ENCODE data around the gene ACKR3. TPM values are rescaled to one million over a fixed set of nuclear protein-coding genes. Genes with fewer than 3 reads are reported as not detected.

Gene ACKR3
- 7.7 to 14.4 TPM (median 12.5 TPM) in 5 replicates for total RNA-seq (2022; extraction: Qiagen RNA extraction)

DNA sequence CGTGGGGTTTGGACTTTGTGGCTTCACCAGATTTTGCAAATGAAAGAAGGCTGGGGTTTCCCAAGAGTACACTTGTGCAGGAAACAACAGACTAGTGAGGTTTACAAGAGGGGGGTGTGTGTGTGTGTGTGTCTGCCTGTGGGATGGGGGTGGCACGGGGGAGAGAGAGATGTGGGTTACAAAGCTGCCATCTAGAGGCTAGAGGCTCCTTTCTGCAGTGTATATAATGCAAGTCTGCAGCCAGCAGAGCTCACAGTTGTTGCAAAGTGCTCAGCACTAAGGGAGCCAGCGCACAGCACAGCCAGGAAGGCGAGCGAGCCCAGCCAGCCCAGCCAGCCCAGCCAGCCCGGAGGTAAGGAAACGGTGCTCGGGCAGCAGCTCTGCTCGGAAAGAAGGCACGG is at the start of gene ACKR3:
Gene ACKR3, plus strand, starts transcription at position 253 of the 401 bp plus-strand sequence. CDS start 10,641 bp downstream, outside the sequence.

Data from A549 treated with dexamethasone at 1 μM for 4 hours (cell line).